ENCODE data around the gene ARIH2.

DNA sequence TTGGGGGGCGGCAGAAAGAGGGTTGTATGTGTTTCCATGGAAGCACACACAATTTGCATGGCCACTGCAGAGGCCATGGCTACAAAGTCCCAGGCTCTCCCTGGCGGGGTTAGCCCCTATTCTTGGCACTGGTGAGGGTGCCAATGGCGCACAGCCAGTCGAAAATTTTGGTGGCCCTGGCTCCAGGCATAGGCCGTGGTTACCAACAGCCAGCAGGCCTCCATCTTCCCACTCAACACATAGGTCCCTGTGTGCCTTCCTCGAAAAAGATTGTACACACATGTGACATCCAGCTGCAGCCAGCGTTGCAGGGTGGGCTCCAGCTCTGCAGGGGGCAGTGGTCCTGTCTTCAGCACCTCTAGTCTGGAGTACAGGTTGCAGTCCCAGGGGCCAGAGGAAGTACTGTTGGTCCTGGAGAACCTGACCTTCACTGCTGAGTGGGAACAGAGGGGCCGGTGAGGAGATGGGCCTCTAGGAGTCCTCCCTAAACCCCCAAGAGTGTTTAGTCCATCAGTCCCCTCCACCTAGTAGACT, 78.5 kb downstream of the ARIH2 start:
- no peak for TF ChIP-seq USF2 (IDR thresholded peaks at IDR 0.05; ENCODE audit: low read length)
- no peak for TF ChIP-seq RAD21 (IDR thresholded peaks at IDR 0.05 in 1 of 2, conservative IDR thresholded peaks at IDR 0.05 in 1 of 2; ENCODE audit: low read depth in 2 of 2, low read length in 2 of 2)
- no peak for TF ChIP-seq TBP (IDR thresholded peaks at IDR 0.05; ENCODE audit: low read depth, low read length)
- TF ChIP-seq, protein P1, sequence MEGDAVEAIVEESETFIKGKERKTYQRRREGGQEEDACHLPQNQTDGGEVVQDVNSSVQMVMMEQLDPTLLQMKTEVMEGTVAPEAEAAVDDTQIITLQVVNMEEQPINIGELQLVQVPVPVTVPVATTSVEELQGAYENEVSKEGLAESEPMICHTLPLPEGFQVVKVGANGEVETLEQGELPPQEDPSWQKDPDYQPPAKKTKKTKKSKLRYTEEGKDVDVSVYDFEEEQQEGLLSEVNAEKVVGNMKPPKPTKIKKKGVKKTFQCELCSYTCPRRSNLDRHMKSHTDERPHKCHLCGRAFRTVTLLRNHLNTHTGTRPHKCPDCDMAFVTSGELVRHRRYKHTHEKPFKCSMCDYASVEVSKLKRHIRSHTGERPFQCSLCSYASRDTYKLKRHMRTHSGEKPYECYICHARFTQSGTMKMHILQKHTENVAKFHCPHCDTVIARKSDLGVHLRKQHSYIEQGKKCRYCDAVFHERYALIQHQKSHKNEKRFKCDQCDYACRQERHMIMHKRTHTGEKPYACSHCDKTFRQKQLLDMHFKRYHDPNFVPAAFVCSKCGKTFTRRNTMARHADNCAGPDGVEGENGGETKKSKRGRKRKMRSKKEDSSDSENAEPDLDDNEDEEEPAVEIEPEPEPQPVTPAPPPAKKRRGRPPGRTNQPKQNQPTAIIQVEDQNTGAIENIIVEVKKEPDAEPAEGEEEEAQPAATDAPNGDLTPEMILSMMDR (IDR thresholded peaks at IDR 0.05; ENCODE audit: control extremely low read depth in 1 of 3, insufficient read depth in 1 of 3, low read depth in 1 of 3, low read length in 3 of 3): peak in 2 of 3 experiments; percentile 8 to 20; a peak in 1 of 4 replicates
- TF ChIP-seq SRF (IDR thresholded peaks at IDR 0.05; ENCODE audit: low read depth, low read length): no peak
- no peak for TF ChIP-seq GABPA (IDR thresholded peaks at IDR 0.05; ENCODE audit: borderline replicate concordance, insufficient read depth, low read length)
- no peak for TF ChIP-seq EZH2 (IDR thresholded peaks at IDR 0.05; ENCODE audit: low read depth, low read length, severe bottlenecking)
- TF ChIP-seq POLR2A (IDR thresholded peaks at IDR 0.05; ENCODE audit: control extremely low read depth in 1 of 2, low read depth in 2 of 2, low read length in 2 of 2): no peak
- no peak for TF ChIP-seq HDAC2 (IDR thresholded peaks at IDR 0.05; ENCODE audit: borderline replicate concordance in 1 of 2, low read depth in 2 of 2, low read length in 2 of 2)
- no peak for TF ChIP-seq POLR2AphosphoS5 (IDR thresholded peaks at IDR 0.05; ENCODE audit: low read depth, low read length)
- TF ChIP-seq TCF12 (IDR thresholded peaks at IDR 0.05; ENCODE audit: low read depth, low read length): no peak
- no peak for TF ChIP-seq FOSL1 (IDR thresholded peaks at IDR 0.05; ENCODE audit: insufficient read depth, low read depth, low read length)

Measured in H1 (cell line).